K562 (cell line): ENCODE measurements around the gene VWC2. TPM values are rescaled to one million over a fixed set of nuclear protein-coding genes. Genes with fewer than 3 reads are reported as not detected.

Source experiments
- ATF7 ChIP-seq: fragments of 450-650 bp; IDR thresholded peaks from 2 replicates; pipeline ENCODE4 v1.7.1; 2014; ENCODE audit warnings: mild to moderate bottlenecking, moderate library complexity
- CEBPZ ChIP-seq: fragments of 150-350 bp; IDR thresholded peaks from 2 replicates; pipeline ENCODE4 v1.6.1; 2014; ENCODE audit warnings: low read depth, mild to moderate bottlenecking, low read length, borderline replicate concordance
- EGR1 ChIP-seq: fragments of 450-650 bp; conservative IDR thresholded peaks from 2 replicates; pipeline ENCODE4 v1.6.1; 2017; ENCODE audit warnings: mild to moderate bottlenecking
- GATAD2A ChIP-seq: fragments of 450-650 bp; IDR thresholded peaks from 2 replicates; pipeline ENCODE4 v1.6.1; 2017
- HLTF ChIP-seq: fragments of 450-650 bp; IDR thresholded peaks from 2 replicates; pipeline ENCODE4 v1.6.1; 2016
- MNT ChIP-seq, 2 experiments: fragments of 450-650 bp; conservative IDR thresholded peaks; 2 replicates each; pipeline ENCODE4 v1.6.1; 2017; ENCODE audit warnings: mild to moderate bottlenecking in 2 of 2, moderate library complexity in 2 of 2
- MTF1 ChIP-seq: fragments of 250-450 bp; sonication (Bioruptor Pico); IDR thresholded peaks from 2 replicates; pipeline ENCODE4 v1.9.0; 2021; ENCODE audit warnings: moderate library complexity, mild to moderate bottlenecking, inconsistent platforms, borderline replicate concordance
- NCOA4 ChIP-seq: fragments of 450-650 bp; IDR thresholded peaks from 2 replicates; pipeline ENCODE4 v1.6.1; 2018; ENCODE audit warnings: mild to moderate bottlenecking; ENCODE audit not compliant: partially characterized antibody
- NFIX ChIP-seq: fragments of 250-450 bp; sonication (Bioruptor Pico); IDR thresholded peaks from 2 replicates; pipeline ENCODE4 v1.4.0; 2020; ENCODE audit warnings: low read depth, mild to moderate bottlenecking, moderate library complexity
- PML ChIP-seq: IDR thresholded peaks from 2 replicates; pipeline ENCODE4 v1.6.1; 2012; ENCODE audit warnings: low read length, inconsistent platforms
- SRSF9 ChIP-seq: fragments of 200-400 bp; formaldehyde crosslinking; IDR thresholded peaks from 2 replicates; pipeline ENCODE4 v1.6.1; 2017; ENCODE audit warnings: low read depth, low read length, borderline replicate concordance
- ZNF121 ChIP-seq: sonication (generic); formaldehyde crosslinking; conservative IDR thresholded peaks from 2 replicates; pipeline ENCODE4 v1.8.0; 2022; ENCODE audit warnings: missing genetic modification reagents
- ZNF324 ChIP-seq: fragments of 250-450 bp; sonication (Bioruptor Pico); IDR thresholded peaks from 2 replicates; pipeline ENCODE4 v1.4.0; 2020; ENCODE audit warnings: mild to moderate bottlenecking
- ZNF644 ChIP-seq: fragments of 200-800 bp; sonication (Bioruptor generic); IDR thresholded peaks from 2 replicates; pipeline ENCODE4 v1.6.1; 2016; ENCODE audit warnings: low read depth, missing genetic modification characterization, missing compliant biosample characterization
- polyA plus RNA-seq, 8 experiments: library from polyadenylated mRNA; depleted of rRNA in 4 of 8; stranded (reverse) in 5 of 8; unstranded in 3 of 8; fragments of >200 nt; fragmentation: Nextera tagmentation in 2 of 8; fragmentation: Illumina TruSeq in 1 of 8; extraction: Ambion mirVana in 2 of 8; extraction: Trizol in 1 of 8; gene quantifications; 2 replicates each; pipeline versions ENCODE4 v1.2.1 to v1.2.3, GENCODE V29; 2011 to 2014; ENCODE audit warnings: inconsistent platforms in 1 of 8, missing spikeins in 1 of 8
- total RNA-seq, 7 experiments: library from RNA; depleted of rRNA in 6 of 7; stranded (reverse); fragments of >200 nt in 6 of 7; fragmentation: Illumina TruSeq in 2 of 7; extraction: Trizol in 2 of 7; gene quantifications; 2 replicates each; pipeline versions ENCODE4 v1.2.1 to v1.2.3, GENCODE V29; 2011 to 2021; ENCODE audit warnings: low replicate concordance in 1 of 7

VWC2 gene
- total and polyA plus RNA-seq, 9 of the 15 experiments (the other 6 are each of a cell fraction or from before 2014, with no cell fraction given), result not detected

- TF ChIP-seq CEBPZ (no peak), ZNF121 (no peak), MTF1 (CRISPR knock-in tag) (no peak), GATAD2A (no peak), SRSF9 (no peak), ATF7 (no peak), MNT (conservative IDR thresholded peaks at IDR 0.05) (no peak), HLTF (no peak), PML (no peak), ZNF644 (no peak), EGR1 (no peak), NFIX (CRISPR knock-in tag) (no peak), ZNF324 (CRISPR knock-in tag) (no peak), NCOA4 (no peak)
These were observed 72.2 kb downstream of the VWC2 start (continued) for GRCh38 chr7:49845626-49846025.
